Activated naive CD4-positive, alpha-beta T cell treated with anti-CD3 and anti-CD28 coated beads, Interleukin-2, amount 50 U/mL, for 16 hours (primary cell): ENCODE data around the gene LIM2.

Source experiments
- DNase-seq: peaks from one replicate; pipeline ENCODE4 v3.0.0-alpha.2; 2020

Gene LIM2

GRCh38 chr19:51394050-51394836 lies 6.5 kb upstream of the LIM2 start:
- DNase-seq: peak; percentile 86

- DNase-seq: no peak
Measured at GRCh38 chr19:51392701-51393100, 4.9 kb upstream of the LIM2 start.

GRCh38 chr19:51391073-51391611 lies 3.4 kb upstream of the LIM2 start:
- no peak for DNase-seq

GRCh38 chr19:51389143-51389542 lies 1.4 kb upstream of the LIM2 start:
- no peak for DNase-seq

GRCh38 chr19:51386882-51387520 lies 773 bp downstream of the LIM2 start:
- DNase-seq: no peak

- DNase-seq: no peak
Measured at GRCh38 chr19:51382004-51382403, 5.8 kb downstream of the LIM2 start.

GRCh38 chr19:51380379-51380778 lies 7.4 kb downstream of the LIM2 start:
- DNase-seq: no peak

GRCh38 chr19:51377422-51377821 lies 10.4 kb downstream of the LIM2 start:
- DNase-seq: no peak

- no peak for DNase-seq
Measured at GRCh38 chr19:51375504-51376221, 12.1 kb downstream of the LIM2 start.

- DNase-seq: peak; percentile 62
Measured at GRCh38 chr19:51372649-51373504, 14.9 kb downstream of the LIM2 start, which contains the start of gene NKG7. TSS of gene NKG7 (minus strand) at chr19:51372654. CDS start at chr19:51372535, 119 bp downstream.

GRCh38 chr19:51372021-51372648 lies 15.6 kb downstream of the LIM2 start:
- DNase-seq: no peak

GRCh38 chr19:51371186-51371690 lies 16.5 kb downstream of the LIM2 start:
- DNase-seq: no peak

GRCh38 chr19:51370230-51370629 lies 17.5 kb downstream of the LIM2 start:
- DNase-seq: no peak

- no peak for DNase-seq
Measured at GRCh38 chr19:51368366-51369282, 19.1 kb downstream of the LIM2 start, which contains the start of gene CLDND2. TSS of gene CLDND2 (minus strand) at chr19:51369003. CDS start at chr19:51368577, 426 bp downstream.

GRCh38 chr19:51367565-51368365 lies 20.0 kb downstream of the LIM2 start:
- DNase-seq: peak; percentile 94

- DNase-seq: no peak
Measured at GRCh38 chr19:51367255-51367564, 20.6 kb downstream of the LIM2 start.

- peak; percentile 93 for DNase-seq
Measured at GRCh38 chr19:51366389-51367254, 21.2 kb downstream of the LIM2 start.

- no peak for DNase-seq
Measured at GRCh38 chr19:51365965-51366388, 21.8 kb downstream of the LIM2 start, which contains the start of gene ETFB. TSS of gene ETFB (minus strand) at chr19:51366388. CDS start at chr19:51366326, 62 bp downstream.
